GM10266 (cell line): Measurements from ENCODE around the gene NKAIN2.

ENCODE experiments used
- DNase-seq: peaks from one replicate; pipeline ENCODE4 v3.0.0; 2012; ENCODE audit errors: extremely low spot score
- TF ChIP-seq, protein P1 (sequence below): IDR thresholded peaks from 2 replicates; pipeline ENCODE4 v1.5.1; 2012; ENCODE audit warnings: mild to moderate bottlenecking, low read depth; ENCODE audit not compliant: control insufficient read depth, insufficient read depth; ENCODE audit errors: missing control alignments

Gene NKAIN2

DNA sequence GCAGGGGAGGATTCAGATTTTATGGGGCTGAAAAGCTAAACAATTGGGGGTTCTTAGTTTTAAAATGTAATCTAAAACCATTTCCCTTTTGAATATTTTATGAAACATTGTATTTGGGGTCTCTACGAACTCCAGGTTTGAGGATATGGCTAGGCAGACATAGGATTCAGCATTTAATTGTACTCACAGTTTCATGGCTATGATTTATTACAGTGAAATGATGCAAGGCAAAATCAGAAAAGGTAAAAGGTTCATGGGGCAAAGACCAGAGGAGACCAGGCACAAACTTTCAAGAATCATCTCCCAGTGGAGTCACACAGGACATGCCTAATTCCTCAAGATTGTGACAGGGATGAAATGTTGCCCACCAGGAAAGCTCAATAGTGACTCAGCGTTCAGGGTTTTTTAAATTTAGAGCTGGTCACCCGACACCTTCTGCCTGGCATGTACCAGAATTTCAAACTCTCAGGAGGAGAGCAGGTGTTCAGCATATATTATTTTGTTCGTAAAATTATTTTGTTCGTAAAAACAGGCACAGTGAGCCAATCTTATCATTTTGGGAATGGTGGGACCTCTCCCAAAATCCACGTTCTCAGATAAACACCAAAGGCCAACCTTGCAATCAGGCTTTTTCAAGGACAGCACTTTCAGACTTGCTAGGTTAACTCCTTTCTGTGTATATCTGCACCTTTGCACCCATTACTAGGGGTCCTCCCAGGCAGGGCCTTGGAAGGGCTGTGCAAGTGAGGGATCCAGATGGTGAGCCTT, 270.3 kb downstream of the NKAIN2 start:
- TF ChIP-seq, protein P1, sequence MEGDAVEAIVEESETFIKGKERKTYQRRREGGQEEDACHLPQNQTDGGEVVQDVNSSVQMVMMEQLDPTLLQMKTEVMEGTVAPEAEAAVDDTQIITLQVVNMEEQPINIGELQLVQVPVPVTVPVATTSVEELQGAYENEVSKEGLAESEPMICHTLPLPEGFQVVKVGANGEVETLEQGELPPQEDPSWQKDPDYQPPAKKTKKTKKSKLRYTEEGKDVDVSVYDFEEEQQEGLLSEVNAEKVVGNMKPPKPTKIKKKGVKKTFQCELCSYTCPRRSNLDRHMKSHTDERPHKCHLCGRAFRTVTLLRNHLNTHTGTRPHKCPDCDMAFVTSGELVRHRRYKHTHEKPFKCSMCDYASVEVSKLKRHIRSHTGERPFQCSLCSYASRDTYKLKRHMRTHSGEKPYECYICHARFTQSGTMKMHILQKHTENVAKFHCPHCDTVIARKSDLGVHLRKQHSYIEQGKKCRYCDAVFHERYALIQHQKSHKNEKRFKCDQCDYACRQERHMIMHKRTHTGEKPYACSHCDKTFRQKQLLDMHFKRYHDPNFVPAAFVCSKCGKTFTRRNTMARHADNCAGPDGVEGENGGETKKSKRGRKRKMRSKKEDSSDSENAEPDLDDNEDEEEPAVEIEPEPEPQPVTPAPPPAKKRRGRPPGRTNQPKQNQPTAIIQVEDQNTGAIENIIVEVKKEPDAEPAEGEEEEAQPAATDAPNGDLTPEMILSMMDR = no peak

GRCh38 chr6:124074606-124075005, 270.9 kb downstream of the NKAIN2 start:
- TF ChIP-seq, protein P1 = no peak
- no peak for DNase-seq

More for the DNA sequence above, 270.3 kb downstream of the NKAIN2 start:
- no peak for DNase-seq

GRCh38 chr6:124076336-124077048, 272.8 kb downstream of the NKAIN2 start:
- TF ChIP-seq, protein P1 = no peak
- no peak for DNase-seq

- TF ChIP-seq, protein P1 = no peak
- no peak for DNase-seq
Observed at GRCh38 chr6:124078169-124078568, 274.5 kb downstream of the NKAIN2 start.

DNA sequence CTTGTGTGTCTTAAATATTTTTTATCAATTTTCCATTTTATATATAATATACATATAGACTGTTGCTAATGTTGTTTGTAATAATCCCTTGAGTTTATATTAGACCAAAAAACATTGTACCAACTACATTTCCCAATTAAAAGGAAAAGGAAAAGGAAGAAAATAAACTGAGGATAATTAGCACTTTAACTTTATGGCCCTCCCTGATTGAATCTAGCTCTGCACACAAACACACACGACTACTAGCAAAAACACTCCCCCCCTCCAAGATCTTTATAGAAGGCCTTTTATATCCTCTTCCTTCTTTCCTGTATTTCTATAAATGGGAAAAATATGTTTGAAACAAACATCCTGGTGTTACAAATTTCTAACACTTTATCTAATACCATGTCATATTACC, 276.8 kb downstream of the NKAIN2 start:
- TF ChIP-seq, protein P1 = no peak
- no peak for DNase-seq

GRCh38 chr6:124090491-124090890, 286.8 kb downstream of the NKAIN2 start:
- no peak for DNase-seq
- TF ChIP-seq, protein P1 = no peak

- TF ChIP-seq, protein P1 = no peak
- no peak for DNase-seq
Observed at GRCh38 chr6:124099520-124099919, 295.9 kb downstream of the NKAIN2 start.
